ENCODE measurements around the gene CD58. TPM values are rescaled to one million over a fixed set of nuclear protein-coding genes. Genes with fewer than 3 reads are reported as not detected.

Gene CD58
- total RNA-seq, 1 experiment from 2014 or later, result 9.3 TPM

Other genes starting within 250 kb of the CD58 start
- 80.2 and 81.8 TPM in 2 replicates for gene ATP1A1, start 197.8 kb downstream of the CD58 start, total RNA-seq (2014; rRNA removed; shearing (Covaris generic))
- 58.7 and 69.0 TPM in 2 replicates for gene IGSF3, start 96.7 kb upstream of the CD58 start, total RNA-seq (2014; rRNA removed; shearing (Covaris generic))
- not detected in 2 replicates for gene CD2, start 183.4 kb upstream of the CD58 start, total RNA-seq (2014; rRNA removed; shearing (Covaris generic))

All from H7 (cell line).